Breast epithelium (tissue), 4 donors: ENCODE data around the gene ADGRV1. TPM values are rescaled to one million over a fixed set of nuclear protein-coding genes. Genes with fewer than 3 reads are reported as not detected.

Experiments
- DNase-seq, 2 donors: peaks; one replicate each; pipeline ENCODE4 v3.0.0-alpha.2; 2019; ENCODE audit warnings: low spot score in 2 of 2
- H3K27ac ChIP-seq, 2 donors: fragments of 200-600 bp; sonication (generic) in 1 of 2; one replicate each; pipeline ENCODE4 v1.5.1; 2016 to 2019; ENCODE audit warnings: mild to moderate bottlenecking in 1 of 2
- H3K27me3 ChIP-seq, 2 donors: fragments of 200-600 bp; sonication (generic) in 1 of 2; one replicate each; pipeline versions ENCODE4 v1.5.1 to v1.6.0; 2017 to 2019; ENCODE audit warnings: control low read depth in 1 of 2, mild to moderate bottlenecking in 1 of 2
- H3K36me3 ChIP-seq: fragments of 200-600 bp; one replicate; pipeline ENCODE4 v1.5.1; 2019
- H3K4me1 ChIP-seq, 2 donors: fragments of 200-600 bp; sonication (generic); one replicate each; pipeline ENCODE4 v1.5.1; 2016 to 2019; ENCODE audit warnings: control low read depth in 1 of 2
- H3K4me3 ChIP-seq, 3 donors: fragments of 200-600 bp; sonication (generic); 1 replicate in 2 of 3; 2 replicates in 1 of 3; pipeline ENCODE4 v1.5.1; 2016 to 2019; ENCODE audit warnings: mild to moderate bottlenecking in 3 of 3, moderate library complexity in 2 of 3
- H3K9me3 ChIP-seq, 2 donors: fragments of 200-600 bp; sonication (generic) in 1 of 2; one replicate each; pipeline ENCODE4 v1.5.1; 2016 to 2019; ENCODE audit warnings: control low read depth in 1 of 2
- CTCF ChIP-seq, 3 donors: fragments of 450-650 bp; IDR thresholded peaks; one replicate each; pipeline ENCODE4 v1.5.1; 2016 to 2017; ENCODE audit warnings: antibody characterized with exemption in 3 of 3, mild to moderate bottlenecking in 3 of 3, moderate library complexity in 3 of 3
- POLR2A ChIP-seq: fragments of 450-650 bp; IDR thresholded peaks from one replicate; pipeline ENCODE4 v1.6.1; 2016; ENCODE audit warnings: antibody characterized with exemption, mild to moderate bottlenecking, moderate library complexity
- POLR2AphosphoS5 ChIP-seq, 3 donors: sonication (generic); formaldehyde crosslinking; IDR thresholded peaks; one replicate each; pipeline ENCODE4 v1.6.1; 2017; ENCODE audit warnings: antibody characterized with exemption in 3 of 3
- intact Hi-C: fragments of 100-400 bp; cut with DNase I; formaldehyde crosslinking; loops from one replicate; pipeline ENCODE4 v1.15.1; 2023; ENCODE audit warnings: low total_unique reads
- total RNA-seq, 3 donors: library from RNA; depleted of rRNA; stranded (reverse); fragments of >200 nt; gene quantifications; one replicate each; pipeline ENCODE4 v1.1.0, GENCODE V29; 2016

The ADGRV1 gene
- total RNA-seq, 3 donors from 2014 or later, result 0.32 to 85.2 (median 55.3) TPM

GRCh38 chr5:91129748-91130147, 571.2 kb downstream of the ADGRV1 start:
- H3K27me3 ChIP-seq, result no peaks in the 10 kb centered on the region
- H3K4me3 ChIP-seq, result no peak overlapping the region
- intact Hi-C loops, result no loop called here
- TF ChIP-seq CTCF (IDR thresholded peaks at IDR 0.05) (no peak), POLR2AphosphoS5 (IDR thresholded peaks at IDR 0.05) (no peak), POLR2A (no peak)
- peak overlapping the region; percentile 82 to 86 for H3K27ac ChIP-seq
- peaks cover 4 to 22% of the 10 kb centered on the region in 2 donors for H3K4me1 ChIP-seq
- DNase-seq, result no peak
- H3K9me3 ChIP-seq, result no peaks in the 10 kb centered on the region
- H3K36me3 ChIP-seq, result no peaks in the 10 kb centered on the region

DNA sequence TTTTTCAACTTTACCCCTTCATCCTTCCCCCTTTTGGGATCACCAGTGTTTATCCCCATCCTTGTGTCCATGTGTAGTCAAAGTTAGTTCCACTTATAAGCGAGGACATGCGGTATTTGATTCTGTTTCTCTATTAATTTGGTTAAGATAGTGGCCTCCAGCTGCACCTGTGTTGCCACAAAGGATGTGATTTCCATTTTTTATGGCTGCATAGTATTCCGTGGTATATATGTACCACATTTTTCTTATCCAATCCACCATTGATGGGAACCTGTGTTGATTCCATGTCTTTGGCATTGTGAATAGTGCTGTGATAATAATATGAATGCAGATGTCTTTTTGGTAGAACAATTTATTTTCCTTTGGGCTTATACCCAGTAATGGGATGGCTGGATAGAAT, 572.2 kb downstream of the ADGRV1 start:
- Histone ChIP-seq H3K4me1 (peaks cover 4 to 17% of the 10 kb centered on the region in 2 donors), H3K9me3 (no peaks in the 10 kb centered on the region), H3K27me3 (no peaks in the 10 kb centered on the region), H3K27ac (peak overlapping the region in 1 of 2 donors; percentile 8), H3K36me3 (no peaks in the 10 kb centered on the region), H3K4me3 (no peak overlapping the region)
- TF ChIP-seq POLR2AphosphoS5 (IDR thresholded peaks at IDR 0.05) (no peak), POLR2A (no peak), CTCF (IDR thresholded peaks at IDR 0.05) (no peak)
- intact Hi-C loops, result no loop called here
- no peak for DNase-seq

DNA sequence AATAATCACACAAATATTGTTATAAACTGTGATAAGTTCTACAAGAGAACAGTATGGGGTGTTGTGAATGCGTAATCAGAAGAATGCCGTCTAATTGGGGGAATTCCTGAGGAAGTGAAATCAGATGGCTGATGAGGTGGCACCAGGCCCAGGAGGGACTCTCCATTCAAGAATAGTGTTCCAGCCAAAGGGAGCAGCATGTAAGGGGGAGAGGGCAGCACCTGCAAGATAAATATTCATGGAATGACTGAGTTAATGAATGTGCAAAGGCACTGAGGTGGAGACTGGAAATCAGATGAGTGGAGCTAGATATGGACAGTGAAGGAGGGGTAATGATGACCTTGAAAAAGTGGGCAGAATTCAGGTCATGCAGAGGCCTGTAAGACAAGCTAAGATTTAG, 574.0 kb downstream of the ADGRV1 start:
- H3K9me3 ChIP-seq, result no peaks in the 10 kb centered on the region
- no peak overlapping the region for H3K4me3 ChIP-seq
- peaks cover 4 to 7% of the 10 kb centered on the region in 2 donors for H3K4me1 ChIP-seq
- intact Hi-C loops, result no loop called here
- no peaks in the 10 kb centered on the region for H3K27me3 ChIP-seq
- H3K27ac ChIP-seq, result peak overlapping the region in 1 of 2 donors; percentile 8
- H3K36me3 ChIP-seq, result no peaks in the 10 kb centered on the region
- TF ChIP-seq POLR2A (no peak), CTCF (IDR thresholded peaks at IDR 0.05) (no peak), POLR2AphosphoS5 (IDR thresholded peaks at IDR 0.05) (no peak)
- DNase-seq, result no peak

- Histone ChIP-seq H3K9me3 (no peaks in the 10 kb centered on the region), H3K27ac (no peak overlapping the region), H3K36me3 (no peaks in the 10 kb centered on the region), H3K4me3 (no peak overlapping the region), H3K4me1 (peaks cover 0 to 7% of the 10 kb centered on the region in 2 donors), H3K27me3 (no peaks in the 10 kb centered on the region)
- TF ChIP-seq POLR2AphosphoS5 (IDR thresholded peaks at IDR 0.05) (no peak), CTCF (IDR thresholded peaks at IDR 0.05) (no peak), POLR2A (no peak)
- DNase-seq, result no peak
- intact Hi-C loops, result no loop called here
Measured at GRCh38 chr5:91133183-91133582, 574.6 kb downstream of the ADGRV1 start.

GRCh38 chr5:91135475-91136248, 577.1 kb downstream of the ADGRV1 start:
- H3K4me1 ChIP-seq, result no peaks in the 10 kb centered on the region
- no peaks in the 10 kb centered on the region for H3K9me3 ChIP-seq
- intact Hi-C loops, result no loop called here
- H3K27ac ChIP-seq, result peak overlapping the region; percentile 71 to 74
- TF ChIP-seq CTCF (IDR thresholded peaks at IDR 0.05) (no peak), POLR2AphosphoS5 (IDR thresholded peaks at IDR 0.05) (no peak), POLR2A (no peak)
- H3K27me3 ChIP-seq, result no peaks in the 10 kb centered on the region
- no peaks in the 10 kb centered on the region for H3K36me3 ChIP-seq
- DNase-seq, result no peak
- no peak overlapping the region for H3K4me3 ChIP-seq
